Endodermal cell (in vitro differentiated cells): Measurements from ENCODE around the gene NPEPPS. TPM values are rescaled to one million over a fixed set of nuclear protein-coding genes. Genes with fewer than 3 reads are reported as not detected.

Source experiments
- DNase-seq: peaks from one replicate; pipeline ENCODE4 v3.0.0-alpha.2; 2017
- H3K27ac ChIP-seq: 2 replicates; pipeline ENCODE4 v1.5.1; 2013; ENCODE audit warnings: mild to moderate bottlenecking, low read depth, low read length, moderate library complexity
- H3K27me3 ChIP-seq: 2 replicates; pipeline ENCODE4 v1.6.1; 2013; ENCODE audit warnings: mild to moderate bottlenecking, low read length, moderate library complexity; ENCODE audit not compliant: insufficient read depth, control insufficient read depth, poor library complexity, severe bottlenecking
- H3K36me3 ChIP-seq: 2 replicates; pipeline ENCODE4 v1.7.0; 2013; ENCODE audit warnings: mild to moderate bottlenecking, low read length, moderate library complexity; ENCODE audit not compliant: control insufficient read depth, insufficient read depth
- H3K4me1 ChIP-seq: one replicate; pipeline ENCODE4 v1.7.0; 2013; ENCODE audit warnings: low read length; ENCODE audit not compliant: control insufficient read depth, insufficient read depth
- H3K4me3 ChIP-seq: 2 replicates; pipeline ENCODE4 v1.5.1; 2013; ENCODE audit warnings: mild to moderate bottlenecking, low read length, moderate library complexity
- H3K9ac ChIP-seq: 2 replicates; pipeline ENCODE4 v1.6.1; 2013; ENCODE audit warnings: mild to moderate bottlenecking, low read length, moderate library complexity; ENCODE audit not compliant: poor library complexity, severe bottlenecking; ENCODE audit errors: extremely low read depth
- H3K9me3 ChIP-seq: 2 replicates; pipeline ENCODE4 v1.6.1; 2013; ENCODE audit warnings: mild to moderate bottlenecking, low read length, moderate library complexity; ENCODE audit not compliant: control insufficient read depth
- H3K27ac Mint-ChIP-seq: 2 replicates; pipeline ENCODE4 v1.8.0; 2020; ENCODE audit warnings: mixed read lengths
- H3K27me3 Mint-ChIP-seq: 2 replicates; pipeline ENCODE4 v1.8.0; 2021; ENCODE audit warnings: mild to moderate bottlenecking, mixed read lengths; ENCODE audit not compliant: insufficient read depth
- H3K36me3 Mint-ChIP-seq: 2 replicates; pipeline ENCODE4 v1.8.0; 2020; ENCODE audit warnings: low read depth, mixed read lengths
- H3K4me1 Mint-ChIP-seq: 2 replicates; pipeline ENCODE4 v1.8.0; 2020; ENCODE audit warnings: mixed read lengths
- H3K4me3 Mint-ChIP-seq: 2 replicates; pipeline ENCODE4 v1.8.0; 2020; ENCODE audit warnings: mild to moderate bottlenecking, moderate library complexity, mixed read lengths
- H3K9me3 Mint-ChIP-seq: 2 replicates; pipeline ENCODE4 v1.8.0; 2020; ENCODE audit warnings: mild to moderate bottlenecking, mixed read lengths
- CTCF ChIP-seq: fragments of 200-600 bp; sonication (generic); conservative IDR thresholded peaks from 2 replicates; pipeline ENCODE4 v1.5.0; 2021; ENCODE audit warnings: antibody characterized with exemption, mild to moderate bottlenecking
- WGBS, 2 experiments: methylation state at CpG; one replicate each; pipeline versions ENCODE4 v1.1.5 to v1.1.7; 2013; ENCODE audit warnings: missing lambda C conversion rate in 2 of 2, mixed read lengths in 1 of 2; ENCODE audit not compliant: insufficient coverage in 1 of 2, insufficient read length in 1 of 2; 5-methylcytosine and 5-hydroxymethylcytosine counted together
- total RNA-seq, 2 donors: library from RNA; stranded (reverse); fragmentation: NEBNext Ultra II Directional in 1 of 2; extraction: Animal tissue kit (Norgen Biotek cat#: 25700) in 1 of 2; gene quantifications; 2 replicates in 1 of 2; 3 replicates in 1 of 2; pipeline ENCODE4 v1.2.1, GENCODE V29; 2021

Gene NPEPPS
- total RNA-seq, 2 donors from 2014 or later: 178 to 194 TPM

GRCh38 chr17:47649153-47649971, 118.5 kb downstream of the NPEPPS start, which contains the start of gene KPNB1:
TSS of gene KPNB1 (plus strand) at chr17:47649919. CDS start at chr17:47650245, 326 bp downstream.
- Histone ChIP-seq H3K4me1 (peaks cover 8% of the 10 kb centered on the region), H3K27ac (peak within 1 kb of the TSS; percentile 76), H3K9me3 (no peaks in the 10 kb centered on the region), H3K4me3 (peak within 1 kb of the TSS; percentile 99), H3K36me3 (peaks cover 31% of the 10 kb centered on the region), H3K27me3 (no peaks in the 10 kb centered on the region), H3K9ac (peak within 1 kb of the TSS; percentile 79)
- Mint-ChIP-seq H3K9me3 (no peaks in the 10 kb centered on the region), H3K4me1 (peaks cover 24% of the 10 kb centered on the region), H3K27me3 (no peaks in the 10 kb centered on the region), H3K36me3 (peaks cover 31% of the 10 kb centered on the region), H3K27ac (peak within 1 kb of the TSS; percentile 92), H3K4me3 (peak within 1 kb of the TSS; percentile 88)
- WGBS, 2 experiments: 0% methylated on average over 38 to 74 of the region's 74 CpGs
- DNase-seq: peak; percentile 100
- TF ChIP-seq CTCF: no peak

GRCh38 chr17:47649972-47650524, 119.1 kb downstream of the NPEPPS start:
- peak overlapping the region; percentile 87 for H3K27ac Mint-ChIP-seq
- TF ChIP-seq CTCF: no peak
- H3K9me3 Mint-ChIP-seq: no peaks in the 10 kb centered on the region
- H3K4me3 ChIP-seq: peak overlapping the region; percentile 59
- peaks cover 38% of the 10 kb centered on the region for H3K36me3 Mint-ChIP-seq
- H3K27me3 ChIP-seq: no peaks in the 10 kb centered on the region
- peaks cover 8% of the 10 kb centered on the region for H3K4me1 ChIP-seq
- DNase-seq: no peak
- peaks cover 38% of the 10 kb centered on the region for H3K36me3 ChIP-seq
- no peaks in the 10 kb centered on the region for H3K9me3 ChIP-seq
- H3K4me1 Mint-ChIP-seq: peaks cover 24% of the 10 kb centered on the region
- no peak overlapping the region for H3K9ac ChIP-seq
- no peaks in the 10 kb centered on the region for H3K27me3 Mint-ChIP-seq
- peak overlapping the region; percentile 88 for H3K4me3 Mint-ChIP-seq
- WGBS, 2 experiments: 1% methylated on average over 25 of the region's 48 CpGs; no CpG with 5 or more reads in 1 of the 2 experiments
- peak overlapping the region; percentile 49 for H3K27ac ChIP-seq

GRCh38 chr17:47650525-47651522, 119.9 kb downstream of the NPEPPS start:
- H3K27ac ChIP-seq: peak overlapping the region; percentile 26
- 0 to 1% methylated on average over 10 to 33 of the region's 39 CpGs for WGBS, 2 experiments
- no peaks in the 10 kb centered on the region for H3K27me3 ChIP-seq
- no peaks in the 10 kb centered on the region for H3K27me3 Mint-ChIP-seq
- H3K9ac ChIP-seq: peak overlapping the region; percentile 79
- peak overlapping the region; percentile 92 for H3K27ac Mint-ChIP-seq
- TF ChIP-seq CTCF: no peak
- peaks cover 46% of the 10 kb centered on the region for H3K36me3 ChIP-seq
- peaks cover 46% of the 10 kb centered on the region for H3K36me3 Mint-ChIP-seq
- H3K4me3 ChIP-seq: peak overlapping the region; percentile 99
- peaks cover 24% of the 10 kb centered on the region for H3K4me1 Mint-ChIP-seq
- H3K4me1 ChIP-seq: peaks cover 8% of the 10 kb centered on the region
- peak; percentile 100 for DNase-seq
- H3K9me3 Mint-ChIP-seq: no peaks in the 10 kb centered on the region
- peak overlapping the region; percentile 88 for H3K4me3 Mint-ChIP-seq
- H3K9me3 ChIP-seq: no peaks in the 10 kb centered on the region
